Duodenal mucosa (tissue), 2 donors: ENCODE measurements around the gene TACR1.

ENCODE experiments used
- H3K27ac ChIP-seq: one replicate; pipeline ENCODE4 v1.7.0; 2013; ENCODE audit warnings: low read depth, low read length
- H3K27me3 ChIP-seq, 2 donors: one replicate each; pipeline ENCODE4 v1.7.0; 2013; ENCODE audit warnings: low read length in 2 of 2, control low read depth in 1 of 2; ENCODE audit not compliant: insufficient read depth in 2 of 2, control insufficient read depth in 1 of 2
- H3K36me3 ChIP-seq, 2 donors: one replicate each; pipeline ENCODE4 v1.7.0; 2013; ENCODE audit warnings: low read length in 2 of 2, control low read depth in 1 of 2; ENCODE audit not compliant: insufficient read depth in 2 of 2, control insufficient read depth in 1 of 2
- H3K4me1 ChIP-seq, 2 donors: one replicate each; pipeline ENCODE4 v1.7.0; 2013; ENCODE audit warnings: low read length in 2 of 2, control low read depth in 1 of 2; ENCODE audit not compliant: insufficient read depth in 2 of 2, control insufficient read depth in 1 of 2
- H3K4me3 ChIP-seq, 2 donors: one replicate each; pipeline ENCODE4 v1.7.0; 2013; ENCODE audit warnings: low read length in 2 of 2, low read depth in 1 of 2
- H3K9ac ChIP-seq, 2 donors: one replicate each; pipeline ENCODE4 v1.7.0; 2013; ENCODE audit warnings: low read length in 2 of 2, low read depth in 1 of 2
- H3K9me3 ChIP-seq, 2 donors: one replicate each; pipeline ENCODE4 v1.7.0; 2013; ENCODE audit warnings: low read length in 2 of 2, control low read depth in 1 of 2; ENCODE audit not compliant: control insufficient read depth in 1 of 2

The TACR1 gene

DNA sequence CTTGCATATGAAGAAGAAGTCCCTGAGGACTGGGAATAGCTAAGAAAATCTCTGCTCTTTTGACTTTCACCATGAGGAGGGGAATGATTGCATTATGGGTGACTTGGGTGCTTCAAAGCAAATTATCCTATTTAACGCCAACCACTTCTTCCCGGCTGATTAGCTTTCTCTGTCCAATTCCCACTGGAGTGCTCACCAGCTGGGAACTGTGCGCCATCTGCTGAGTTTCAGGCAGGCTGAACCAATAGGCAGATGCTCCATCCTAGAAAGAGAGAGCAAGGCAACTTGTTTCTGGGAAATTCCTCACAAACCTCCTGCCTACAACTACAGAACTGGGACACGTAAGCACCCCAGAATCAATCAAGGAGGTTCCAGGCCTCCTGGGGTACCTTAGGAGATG, 191.5 kb downstream of the TACR1 start:
- Histone ChIP-seq H3K9me3 (no peaks in the 10 kb centered on the region), H3K4me3 (no peak overlapping the region), H3K9ac (no peak overlapping the region), H3K27me3 (no peaks in the 10 kb centered on the region), H3K36me3 (no peaks in the 10 kb centered on the region), H3K4me1 (no peaks in the 10 kb centered on the region), H3K27ac (no peak overlapping the region)

DNA sequence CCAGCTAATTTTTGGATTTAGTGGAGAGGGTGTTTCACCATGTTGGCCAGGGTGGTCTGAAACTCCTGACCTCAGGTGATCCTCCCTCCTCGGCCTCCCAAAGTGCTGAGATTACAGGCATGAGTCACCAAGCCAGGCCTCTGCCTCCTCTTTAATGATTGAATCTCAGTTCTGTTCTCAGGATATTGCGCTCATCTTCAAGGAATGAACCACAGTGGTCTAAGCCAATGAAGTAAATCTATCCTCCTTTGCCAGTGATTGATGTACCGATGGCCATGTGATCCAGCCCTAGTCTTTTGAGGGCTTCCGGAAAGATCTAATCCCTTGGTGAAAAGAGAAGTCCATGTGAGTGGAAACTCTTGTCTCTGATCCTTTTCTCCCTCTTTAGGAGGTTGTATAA, 192.3 kb downstream of the TACR1 start:
- H3K9me3 ChIP-seq, result no peaks in the 10 kb centered on the region
- H3K27ac ChIP-seq, result no peak overlapping the region
- H3K9ac ChIP-seq, result no peak overlapping the region
- H3K4me3 ChIP-seq, result no peak overlapping the region
- H3K27me3 ChIP-seq, result no peaks in the 10 kb centered on the region
- H3K36me3 ChIP-seq, result no peaks in the 10 kb centered on the region
- no peaks in the 10 kb centered on the region for H3K4me1 ChIP-seq

DNA sequence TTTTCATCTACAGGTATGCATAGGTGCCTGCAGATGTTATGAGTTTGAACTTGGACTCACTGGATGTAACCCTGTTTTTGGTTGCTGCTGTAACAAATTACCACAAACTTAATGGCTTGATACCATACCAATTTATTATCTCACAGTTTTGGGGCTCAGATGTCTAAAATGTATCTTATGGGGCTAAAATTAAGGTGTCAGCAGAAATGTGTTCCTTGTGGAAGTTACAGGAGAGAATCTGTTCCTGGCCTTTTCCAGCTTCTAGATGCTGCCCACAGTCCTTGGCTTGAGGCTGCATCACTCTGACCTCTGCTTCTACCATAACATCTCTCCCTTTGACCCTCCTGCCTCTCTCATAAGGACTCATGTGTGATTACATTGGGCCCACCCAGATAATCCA, 193.3 kb downstream of the TACR1 start:
- Histone ChIP-seq H3K27ac (no peak overlapping the region), H3K9ac (no peak overlapping the region), H3K36me3 (no peaks in the 10 kb centered on the region), H3K27me3 (no peaks in the 10 kb centered on the region), H3K4me1 (no peaks in the 10 kb centered on the region), H3K9me3 (no peaks in the 10 kb centered on the region), H3K4me3 (no peak overlapping the region)

DNA sequence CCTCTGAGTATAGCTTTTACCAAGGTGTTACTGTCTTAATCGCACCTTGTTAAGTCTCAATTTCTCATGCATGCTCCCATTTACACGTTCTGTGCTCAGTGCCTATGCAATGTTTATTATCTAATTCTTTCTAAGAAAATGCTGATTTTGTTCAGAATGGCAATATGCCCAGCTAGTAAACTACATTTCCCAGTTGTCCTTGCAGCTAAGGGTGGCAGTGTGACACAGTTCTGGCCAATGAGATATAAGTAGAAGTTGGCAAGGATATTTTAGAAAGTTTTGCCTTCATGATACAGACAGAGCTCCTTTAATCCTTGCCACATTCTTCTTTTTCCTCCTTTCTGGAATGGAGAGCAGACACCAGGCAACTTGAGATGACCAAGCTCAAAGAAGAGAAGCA, 195.5 kb downstream of the TACR1 start:
- H3K4me1 ChIP-seq, result no peaks in the 10 kb centered on the region
- H3K36me3 ChIP-seq, result no peaks in the 10 kb centered on the region
- H3K27ac ChIP-seq, result no peak overlapping the region
- no peaks in the 10 kb centered on the region for H3K27me3 ChIP-seq
- no peaks in the 10 kb centered on the region for H3K9me3 ChIP-seq
- no peak overlapping the region for H3K9ac ChIP-seq
- H3K4me3 ChIP-seq, result no peak overlapping the region

DNA sequence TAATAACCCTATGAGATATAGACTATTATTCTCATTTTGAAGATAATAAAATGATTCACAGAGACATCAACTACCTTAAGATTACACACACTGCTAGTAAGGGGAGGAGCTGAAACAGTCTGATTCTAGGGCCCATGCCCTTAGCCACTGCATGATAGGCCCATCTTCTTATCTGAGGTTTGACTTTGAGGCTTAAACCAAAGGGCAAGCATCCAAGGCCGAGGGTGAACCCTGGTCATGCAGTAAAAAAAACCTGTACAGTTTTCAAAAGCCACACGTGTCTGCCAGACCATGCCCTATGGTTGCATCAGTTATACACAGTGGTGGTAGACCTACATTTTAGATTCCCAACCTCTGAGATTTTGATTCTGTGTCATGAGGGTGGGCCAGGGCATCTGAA, 196.0 kb downstream of the TACR1 start:
- Histone ChIP-seq H3K9ac (no peak overlapping the region), H3K4me3 (no peak overlapping the region), H3K36me3 (no peaks in the 10 kb centered on the region), H3K27ac (no peak overlapping the region), H3K27me3 (no peaks in the 10 kb centered on the region), H3K4me1 (no peaks in the 10 kb centered on the region), H3K9me3 (no peaks in the 10 kb centered on the region)

DNA sequence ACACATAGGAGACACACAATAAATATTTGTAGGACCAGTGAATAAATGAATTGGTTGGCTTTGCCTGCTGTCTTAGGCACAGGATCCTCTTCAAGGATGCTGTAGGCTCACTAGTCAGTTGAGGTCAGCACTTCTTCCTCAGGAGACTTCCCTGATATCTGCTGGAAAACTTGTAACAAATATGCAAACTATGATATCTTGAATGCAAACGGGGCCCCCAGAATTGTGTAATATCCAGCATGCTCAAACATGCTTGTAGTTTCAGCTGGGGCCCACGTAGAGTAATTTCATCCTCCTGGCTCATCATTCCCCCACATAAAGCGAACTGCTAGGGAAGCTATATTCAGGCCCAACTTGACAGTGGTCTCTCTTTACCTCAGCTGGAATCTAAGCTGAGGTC, 197.3 kb downstream of the TACR1 start:
- Histone ChIP-seq H3K9ac (no peak overlapping the region), H3K4me1 (no peaks in the 10 kb centered on the region), H3K9me3 (no peaks in the 10 kb centered on the region), H3K27me3 (no peaks in the 10 kb centered on the region), H3K27ac (no peak overlapping the region), H3K4me3 (no peak overlapping the region), H3K36me3 (no peaks in the 10 kb centered on the region)

DNA sequence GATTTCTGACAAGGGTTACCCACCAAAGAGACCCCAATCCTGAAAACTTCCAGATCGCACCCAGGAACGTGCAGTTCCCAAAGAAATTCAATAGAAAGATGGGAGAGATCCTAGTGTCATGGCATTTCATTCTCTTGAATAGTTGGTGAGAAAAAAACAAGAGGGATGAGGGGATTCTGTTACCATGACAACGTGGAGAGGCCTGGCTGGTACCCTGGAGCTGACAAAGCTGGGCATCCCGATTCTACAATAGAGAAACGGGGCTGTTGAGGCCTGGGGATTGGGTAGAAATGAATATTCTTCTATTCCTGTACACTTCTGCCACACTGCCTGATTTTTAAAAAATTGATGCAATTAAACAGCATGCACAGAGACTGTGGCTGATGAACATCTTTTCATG, 199.9 kb downstream of the TACR1 start:
- Histone ChIP-seq H3K9ac (no peak overlapping the region), H3K27me3 (no peaks in the 10 kb centered on the region), H3K4me3 (no peak overlapping the region), H3K9me3 (no peaks in the 10 kb centered on the region), H3K27ac (no peak overlapping the region), H3K36me3 (no peaks in the 10 kb centered on the region), H3K4me1 (no peaks in the 10 kb centered on the region)
